HCT116 (cell line): ENCODE measurements around the gene HEATR5B.
"Not testable (repeated sequence)": the region's sequence is repeated elsewhere in the genome, so short reads cannot be mapped to it uniquely, and the experiment has no call there.

Source experiments
- CTCF ChIP-seq, 3 experiments: fragments of 200-600 bp in 1 of 3; sonication (generic) in 1 of 3; IDR thresholded peaks in 2 of 3; conservative IDR thresholded peaks in 1 of 3; 2 replicates each; pipeline ENCODE4 v1.5.1; 2012 to 2017; ENCODE audit warnings: low read depth in 2 of 3, low read length in 2 of 3, antibody characterized with exemption in 1 of 3, borderline replicate concordance in 1 of 3, control low read depth in 1 of 3, mild to moderate bottlenecking in 1 of 3, mixed read lengths in 1 of 3, mixed run types in 1 of 3, moderate library complexity in 1 of 3; ENCODE audit not compliant: insufficient read depth in 1 of 3
- EZH2 ChIP-seq: fragments of 200-600 bp; sonication (generic); IDR thresholded peaks from 2 replicates; pipeline ENCODE4 v1.6.1; 2017; ENCODE audit warnings: antibody characterized with exemption, mixed run types
- EZH2phosphoT487 ChIP-seq: fragments of 200-600 bp; IDR thresholded peaks from 2 replicates; pipeline ENCODE4 v1.6.1; 2018; ENCODE audit warnings: antibody characterized with exemption, borderline replicate concordance
- POLR2A ChIP-seq: IDR thresholded peaks from 2 replicates; pipeline ENCODE4 v1.7.0; 2011; ENCODE audit warnings: borderline replicate concordance; ENCODE audit not compliant: insufficient read depth, insufficient read length; ENCODE audit errors: extremely low read depth
- POLR2AphosphoS5 ChIP-seq: IDR thresholded peaks from 2 replicates; pipeline ENCODE4 v1.6.1; 2011; ENCODE audit warnings: mild to moderate bottlenecking, low read depth, low read length, moderate library complexity
- REST ChIP-seq: IDR thresholded peaks from 2 replicates; pipeline ENCODE4 v1.6.1; 2012; ENCODE audit warnings: low read depth
- SIN3A ChIP-seq: IDR thresholded peaks from 2 replicates; pipeline ENCODE4 v1.6.1; 2012; ENCODE audit warnings: low read depth
- TCF7L2 ChIP-seq: IDR thresholded peaks from 2 replicates; pipeline ENCODE4 v1.7.0; 2011; ENCODE audit warnings: borderline replicate concordance, inconsistent platforms; ENCODE audit not compliant: insufficient read depth, insufficient read length; ENCODE audit errors: extremely low read depth
- ZBTB33 ChIP-seq: IDR thresholded peaks from 2 replicates; pipeline ENCODE4 v1.6.1; 2011; ENCODE audit warnings: mild to moderate bottlenecking, low read length, moderate library complexity; ENCODE audit not compliant: insufficient replicate concordance; ENCODE audit errors: extremely low read depth

GRCh38 chr2:36979007-36979406 is 105.2 kb downstream of the HEATR5B start:
- not testable (repeated sequence) for TF ChIP-seq POLR2A; REST; SIN3A; CTCF (IDR thresholded peaks at IDR 0.05 in 2 of 3, conservative IDR thresholded peaks at IDR 0.05 in 1 of 3; ENCODE audit: borderline replicate concordance in 1 of 3, insufficient read depth in 1 of 3, low read depth in 2 of 3, low read length in 2 of 3); ZBTB33; EZH2; EZH2phosphoT487; POLR2AphosphoS5; TCF7L2
